ENCODE measurements around the gene DRD5.

DNA sequence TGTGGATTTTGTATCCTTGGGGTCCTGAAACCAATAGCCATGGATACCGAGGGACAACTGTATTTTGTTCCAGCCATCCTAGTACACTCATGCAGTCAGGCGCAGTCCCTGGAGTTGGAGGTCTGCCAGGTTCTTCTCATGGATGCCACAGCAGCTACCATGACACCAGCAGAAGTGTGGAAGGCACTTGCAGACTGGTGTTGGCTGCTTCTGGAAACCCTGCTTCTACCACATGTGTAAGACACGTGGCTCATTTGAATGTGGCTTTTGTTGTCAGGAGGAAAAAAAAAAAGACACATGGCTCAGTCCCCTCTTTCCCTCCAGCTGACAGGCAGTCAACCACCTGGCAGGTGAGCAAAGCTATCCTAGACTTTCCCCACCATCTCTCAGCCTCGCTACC lies 19.4 kb downstream of the DRD5 start:
- TF ChIP-seq CTCF (IDR thresholded peaks at IDR 0.05 in 2 of 3, conservative IDR thresholded peaks at IDR 0.05 in 1 of 3; ENCODE audit: insufficient read depth in 2 of 3, low read depth in 1 of 3, low read length in 3 of 3) (no peak), NFE2 (IDR thresholded peaks at IDR 0.05; ENCODE audit: low read depth) (no peak)
